HUDEP-2 (cell line): ENCODE measurements around the gene UBE3D.
A peak's percentile ranks its signal among the peaks of the same experiment; 100 is the strongest.
"Not testable (repeated sequence)": the region's sequence is repeated elsewhere in the genome, so short reads cannot be mapped to it uniquely, and the experiment has no call there.

Experiments
- DNase-seq, 76 experiments: peaks; one replicate each; lab custom pipeline; 2025; ENCODE audit not compliant: unreplicated experiment in 76 of 76; lab: John Stamatoyannopoulos, UW

The UBE3D gene

GRCh38 chr6:83057705-83058321, 7.8 kb downstream of the UBE3D start:
- DNase-seq = peak in 40 of 76 experiments; percentile 6 to 69 (median 28)

DNA sequence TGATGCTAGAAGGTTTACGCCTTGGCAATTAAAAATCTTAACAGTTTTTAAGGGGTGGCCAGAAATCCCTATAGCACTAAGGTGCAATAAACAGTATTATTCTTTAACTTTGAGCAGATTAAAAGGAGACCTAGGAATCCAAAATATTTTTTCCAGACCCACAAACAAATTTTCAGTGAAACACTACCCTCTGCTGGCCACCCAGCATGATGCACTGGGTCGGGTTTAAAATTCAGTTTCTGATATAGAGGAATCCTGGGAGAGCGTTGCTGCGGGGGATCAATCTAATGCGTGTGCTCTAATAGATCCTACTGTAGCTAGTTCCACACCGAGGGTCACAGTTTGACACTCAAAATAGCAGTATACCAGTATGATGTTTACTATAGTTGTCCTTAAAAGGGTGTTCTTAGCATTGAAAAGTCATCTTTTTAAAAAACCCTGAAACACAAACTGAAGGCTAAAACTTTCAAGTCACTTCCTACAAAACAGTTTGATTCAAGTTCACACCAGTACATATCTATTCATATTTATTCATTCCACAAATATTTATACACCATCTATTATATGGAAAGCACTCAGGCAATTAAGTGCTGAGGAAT, 10.2 kb downstream of the UBE3D start:
- DNase-seq = peak in 41 of 76 experiments; percentile 8 to 72 (median 32)

DNA sequence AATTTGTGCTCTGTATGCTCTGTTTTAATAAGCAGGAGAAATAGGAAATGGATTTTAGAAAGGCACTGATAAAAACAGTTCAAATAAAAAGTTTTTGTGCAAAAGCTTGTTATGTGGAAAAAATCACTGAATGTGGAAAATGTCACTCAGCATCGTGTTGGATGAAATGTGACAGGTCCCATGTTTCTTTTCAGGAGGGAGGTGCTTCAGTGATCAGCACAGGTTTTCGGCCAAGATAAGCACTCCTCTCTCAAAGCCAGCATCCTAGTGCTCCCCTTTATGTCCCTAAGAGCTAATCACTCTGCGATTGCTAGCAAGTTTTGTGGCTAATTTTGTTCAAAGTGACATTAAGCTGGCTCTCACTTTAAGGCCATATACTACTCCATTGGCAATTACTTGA, 12.0 kb downstream of the UBE3D start:
- DNase-seq = peak in 6 of 76 experiments; percentile 15 to 22 (median 19)

GRCh38 chr6:83051377-83052172, 14.1 kb downstream of the UBE3D start:
- no peak for DNase-seq

- no peak for DNase-seq
Observed at GRCh38 chr6:83047065-83047754, 18.4 kb downstream of the UBE3D start.

DNA sequence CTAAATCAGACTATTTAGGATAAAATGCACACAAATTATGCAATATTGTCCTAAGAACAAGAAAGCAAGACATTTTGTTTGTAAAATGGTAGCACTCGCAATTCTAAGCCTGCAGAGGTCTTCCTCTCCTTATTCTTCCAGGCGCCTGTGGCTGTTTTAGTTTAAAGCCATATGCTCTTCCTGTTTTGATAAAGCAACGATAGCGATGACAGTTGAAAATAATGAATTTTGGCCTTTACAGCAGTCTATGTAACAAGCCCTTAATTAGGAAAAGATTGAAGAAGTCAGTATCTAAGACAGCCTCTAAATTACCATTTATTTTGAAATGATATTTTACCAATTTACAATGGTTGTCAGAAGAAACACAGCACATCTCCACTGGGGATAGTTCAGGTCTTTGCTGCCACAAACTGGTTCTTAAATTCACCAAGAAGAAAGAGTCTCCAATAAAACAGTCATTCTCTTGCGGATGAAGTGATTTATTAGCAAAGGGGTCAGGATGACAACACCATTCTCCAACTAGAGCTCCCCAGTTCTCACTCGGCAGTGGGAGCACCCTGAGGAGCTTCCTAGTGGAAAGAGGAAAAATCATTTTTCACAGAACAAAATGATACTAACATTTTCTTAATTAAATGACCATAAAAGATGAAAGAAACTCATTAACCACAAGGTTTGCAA, 21.4 kb downstream of the UBE3D start:
- DNase-seq = no peak

DNA sequence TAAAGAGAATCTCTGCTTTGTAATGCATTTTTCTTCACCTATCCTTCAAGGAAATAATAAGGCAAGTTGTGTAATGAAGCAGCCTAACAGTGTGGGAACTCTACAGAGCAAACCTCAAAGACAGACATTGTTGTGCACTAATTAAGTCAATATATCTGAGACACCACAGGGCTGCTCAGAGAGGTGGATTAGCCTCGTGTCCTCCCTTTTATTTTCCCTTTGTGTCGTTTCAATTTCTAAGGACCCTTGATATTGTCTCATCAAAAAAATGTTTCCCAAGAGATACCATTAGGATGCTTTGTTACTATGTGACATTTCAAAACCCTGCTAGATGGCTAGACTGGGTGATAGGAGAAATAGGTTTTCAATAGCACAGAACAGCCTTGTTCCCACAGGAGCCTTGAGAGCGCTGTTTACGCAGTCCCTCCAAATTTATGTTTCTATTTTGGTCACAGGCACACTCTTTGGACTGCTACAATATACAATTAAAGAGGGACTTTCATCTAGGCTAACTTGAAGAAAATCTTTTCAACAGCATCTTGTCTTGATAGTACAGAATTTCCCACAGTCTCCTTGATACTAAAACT, 23.1 kb downstream of the UBE3D start:
- DNase-seq = no peak

DNA sequence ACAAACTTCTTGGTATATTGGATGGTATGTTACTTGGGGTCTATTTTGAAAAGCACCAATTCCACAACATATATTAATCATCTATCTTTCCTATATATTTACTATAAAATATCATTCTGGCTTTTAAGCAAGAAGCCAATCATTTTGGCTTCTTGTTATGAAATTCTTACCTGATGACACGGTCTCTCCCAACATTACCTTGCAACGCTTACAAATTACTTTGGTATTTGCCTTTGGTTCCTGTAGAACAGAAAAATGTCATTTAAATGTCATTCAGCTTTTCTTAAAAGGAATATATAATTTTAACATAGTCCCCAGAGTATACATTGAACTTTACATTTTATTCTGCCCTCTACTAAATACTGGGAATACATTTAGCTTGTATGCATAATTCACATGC, 27.4 kb downstream of the UBE3D start:
- no peak for DNase-seq

DNA sequence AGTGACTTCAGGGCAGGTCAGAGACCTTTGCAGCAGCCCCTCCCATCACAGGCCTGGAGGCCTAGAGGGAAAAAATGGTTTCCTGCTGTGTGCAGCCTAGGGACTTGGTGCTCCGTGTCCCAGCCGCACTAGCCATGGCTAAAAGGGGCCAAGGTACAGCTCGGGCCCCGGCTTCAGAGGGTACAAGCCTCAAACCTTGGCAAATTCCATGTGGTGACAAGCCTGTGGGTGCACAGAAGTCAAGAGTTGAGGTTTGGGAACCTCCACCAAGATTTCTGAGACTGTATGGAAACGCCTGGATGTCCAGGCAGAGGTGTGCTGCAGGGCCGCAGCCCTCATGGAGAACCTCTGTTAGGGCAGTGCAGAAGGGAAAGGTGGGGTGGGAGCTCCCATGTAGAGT, 34.0 kb downstream of the UBE3D start:
- no peak for DNase-seq

DNA sequence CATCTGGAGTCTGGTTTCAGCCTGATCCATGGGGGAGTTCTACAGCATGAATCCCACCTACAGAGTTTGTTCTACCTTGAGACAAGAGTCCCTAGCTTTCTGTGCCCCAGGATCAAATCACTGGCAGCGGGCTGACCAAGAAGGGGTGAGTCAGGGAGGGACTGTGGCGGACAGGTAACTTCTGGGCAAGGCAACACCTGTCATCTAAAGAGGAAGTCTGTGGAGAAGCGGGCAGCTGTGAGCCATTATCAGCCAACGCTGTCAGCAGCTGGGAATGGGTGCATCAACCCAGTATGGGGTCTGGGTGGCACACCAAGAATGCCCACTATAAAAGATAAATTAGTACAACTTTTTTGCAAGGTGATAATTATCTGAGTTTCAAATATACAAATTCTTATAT, 45.9 kb downstream of the UBE3D start:
- DNase-seq = no peak

DNA sequence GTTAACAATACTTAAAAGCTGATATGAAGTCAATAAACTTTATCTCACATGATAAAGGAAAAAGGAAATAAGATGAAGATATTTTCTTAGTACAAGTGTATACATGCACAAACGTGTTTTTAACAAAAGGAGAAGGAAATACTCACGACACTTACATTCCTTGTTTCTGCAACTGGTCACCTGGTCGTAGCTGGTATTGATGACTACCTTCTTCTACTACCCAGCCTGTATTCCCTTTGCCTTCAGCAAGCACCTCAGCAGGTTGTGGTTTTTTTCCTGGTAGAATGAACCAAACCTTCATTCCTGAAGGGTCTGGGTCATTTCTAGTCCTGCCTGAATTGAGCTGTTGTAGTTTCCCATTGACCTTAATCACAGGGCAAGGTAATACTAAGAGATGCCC, 54.5 kb downstream of the UBE3D start:
- not testable (repeated sequence) for DNase-seq

- DNase-seq = no peak
Observed at GRCh38 chr6:83008626-83009025, 57.0 kb downstream of the UBE3D start.

DNA sequence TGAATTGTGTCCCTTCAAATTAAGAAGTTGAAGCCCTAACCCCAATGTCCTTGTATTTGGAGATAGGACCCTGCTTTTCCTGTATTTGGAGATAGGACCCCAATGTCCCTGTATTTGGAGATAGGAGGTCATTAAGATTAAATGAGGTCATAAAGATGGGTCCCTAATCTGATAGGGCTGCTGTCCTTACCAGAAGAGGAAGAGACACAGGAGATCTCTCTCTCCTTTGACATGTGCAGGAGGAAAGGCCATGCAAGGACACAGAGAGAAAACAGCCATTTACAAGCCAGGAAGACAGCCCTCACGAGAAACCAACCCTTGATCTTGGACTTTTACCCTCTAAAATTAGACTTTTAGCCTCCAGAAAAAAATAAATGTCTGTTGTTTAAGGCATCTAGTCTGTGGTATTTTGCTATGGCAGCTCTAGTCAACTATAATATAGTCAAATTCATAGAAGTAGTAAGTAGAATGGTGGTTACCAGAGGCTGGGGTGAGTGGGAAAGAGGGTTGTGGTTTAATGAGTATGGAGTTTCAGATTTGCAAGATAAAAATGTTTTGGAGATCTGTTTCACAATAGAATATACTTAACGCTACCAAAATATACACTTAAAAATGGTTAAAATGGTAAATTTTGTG, 59.3 kb downstream of the UBE3D start:
- peak in 6 of 76 experiments; percentile 2 to 46 (median 22) for DNase-seq

DNA sequence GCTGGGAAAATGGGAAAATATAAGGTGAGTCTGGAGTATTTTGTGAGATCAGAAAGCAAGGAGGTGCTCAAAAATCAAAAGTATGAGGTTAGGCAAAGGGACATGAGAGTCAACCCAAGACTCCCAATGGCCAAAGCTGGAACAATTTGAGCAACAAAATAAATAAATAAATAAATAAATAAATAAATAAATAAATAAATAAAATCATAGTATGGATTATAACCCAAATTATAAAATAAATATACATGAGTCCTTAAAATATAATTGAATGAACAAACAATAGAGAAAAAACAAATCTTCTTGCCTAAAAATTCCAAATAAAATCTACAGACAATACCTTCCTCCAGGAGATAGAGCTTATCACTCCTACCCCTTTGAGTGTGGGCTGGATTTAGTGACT, 69.5 kb downstream of the UBE3D start:
- no peak for DNase-seq

DNA sequence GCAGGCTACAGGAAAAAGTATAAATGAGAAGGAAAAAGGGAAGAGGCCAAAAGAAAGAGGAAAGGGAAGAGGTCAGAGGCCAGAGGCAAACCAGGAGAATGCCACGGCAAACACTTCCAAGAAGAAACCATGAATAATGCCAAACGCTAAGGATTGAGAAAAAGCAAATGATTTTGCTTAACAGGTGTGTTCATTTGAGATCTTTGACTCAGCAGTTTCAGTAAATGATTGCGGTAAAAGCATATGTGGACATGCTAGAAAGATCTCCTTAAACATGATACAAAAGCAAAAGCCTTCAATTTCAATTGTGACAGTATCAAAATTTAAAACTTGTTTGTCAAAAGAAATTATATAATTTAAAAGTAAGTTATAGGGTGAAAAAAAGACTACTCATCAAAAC, 70.6 kb downstream of the UBE3D start:
- no peak for DNase-seq

DNA sequence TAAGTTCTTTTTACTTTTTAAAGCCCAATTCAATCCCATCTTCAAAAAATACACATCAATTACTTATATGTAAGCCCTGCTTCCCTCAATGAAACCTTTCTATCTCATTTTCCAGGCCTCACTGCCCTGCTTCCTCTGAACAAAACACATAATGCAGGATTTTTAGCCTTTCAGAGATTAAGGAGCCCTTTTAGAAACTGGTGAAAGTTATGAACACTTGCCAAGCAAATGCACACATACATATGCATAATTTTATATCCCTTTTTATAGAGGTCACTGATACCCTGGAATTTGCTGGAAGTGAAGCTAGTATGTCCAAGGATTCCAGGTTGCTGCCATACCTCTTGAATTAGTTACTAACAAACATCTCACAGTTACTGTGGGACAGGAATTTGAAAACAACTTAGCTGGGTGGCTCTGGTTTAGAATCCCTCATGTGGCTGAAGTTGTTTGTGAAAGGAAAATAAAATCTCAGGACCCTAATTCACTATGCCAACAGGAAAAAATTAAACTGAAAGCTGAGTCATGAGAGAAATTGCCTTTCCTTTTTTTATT, 75.8 kb downstream of the UBE3D start:
- no peak for DNase-seq

GRCh38 chr6:82988930-82989351, 76.7 kb downstream of the UBE3D start:
- peak in 11 of 76 experiments; percentile 3 to 30 (median 22) for DNase-seq

GRCh38 chr6:82987951-82988350, 77.7 kb downstream of the UBE3D start:
- DNase-seq = no peak

- no peak for DNase-seq
Observed at GRCh38 chr6:82987416-82987815, 78.2 kb downstream of the UBE3D start.
